NCI-H524 (cell line): Measurements from ENCODE around the gene KRT76.
A peak's percentile ranks its signal among the peaks of the same experiment; 100 is the strongest.
"Not testable (repeated sequence)": the region's sequence is repeated elsewhere in the genome, so short reads cannot be mapped to it uniquely, and the experiment has no call there.

Experiments
- DNase-seq, 2 experiments: peaks; one replicate each; lab custom pipeline; 2025; lab: John Stamatoyannopoulos, UW

Gene KRT76

DNA sequence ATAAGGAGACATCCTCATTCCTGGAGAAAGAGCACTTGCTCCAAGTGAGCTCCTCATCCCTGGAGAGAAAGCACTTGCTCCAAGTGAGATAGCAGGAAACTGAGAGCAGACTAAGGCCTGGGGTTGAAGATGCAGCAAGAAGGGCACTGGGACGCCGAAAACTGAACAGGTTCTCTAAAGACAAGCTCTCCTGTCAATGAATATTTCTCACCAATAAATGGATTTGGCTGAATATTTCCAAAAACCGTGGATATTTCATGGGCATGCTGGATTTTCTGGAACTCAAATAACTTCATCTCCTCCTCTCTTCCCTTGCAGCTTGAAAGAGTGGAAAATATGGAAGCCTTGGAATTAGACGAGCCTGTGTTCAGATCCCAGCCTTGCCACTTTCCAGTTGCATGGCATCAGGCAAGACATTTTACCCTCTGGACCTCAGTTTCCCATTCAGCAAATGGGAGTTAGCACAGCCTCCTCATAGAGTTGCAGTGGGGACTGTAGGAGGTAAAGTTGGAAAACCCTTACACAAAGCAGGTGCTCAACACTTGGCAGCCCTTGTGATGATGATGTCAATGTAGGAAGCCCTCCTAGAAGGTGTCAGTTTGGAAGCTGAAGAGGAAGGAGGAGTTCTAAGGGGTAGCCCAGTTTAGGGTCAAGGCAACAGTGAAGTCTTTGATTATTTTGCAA is 4.4 kb upstream of the KRT76 start:
- DNase-seq, result no peak

GRCh38 chr12:52779914-52780313 is 2.8 kb upstream of the KRT76 start:
- DNase-seq, result no peak

DNA sequence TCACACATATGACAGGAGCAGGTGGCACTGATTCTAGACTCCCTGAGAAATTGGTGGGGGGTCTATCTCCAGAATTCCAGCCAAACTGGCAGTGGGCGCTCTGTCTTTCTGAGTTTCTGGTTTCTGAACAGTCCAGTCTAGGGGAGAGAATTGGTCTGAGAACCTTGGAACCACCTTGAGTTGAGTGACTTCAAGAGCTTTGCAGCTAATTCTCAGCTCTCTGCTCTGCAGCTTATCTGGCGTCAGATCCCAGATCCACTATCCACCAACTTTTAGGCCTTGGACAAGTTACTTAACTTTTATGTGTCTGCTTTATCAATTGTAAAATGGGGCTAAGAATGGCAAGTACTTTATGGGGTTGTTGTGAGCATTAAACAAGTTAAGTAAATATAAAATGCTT is 1.7 kb upstream of the KRT76 start:
- no peak for DNase-seq

- DNase-seq, result no peak
Observed at GRCh38 chr12:52777566-52777965, 421 bp upstream of the KRT76 start.

DNA sequence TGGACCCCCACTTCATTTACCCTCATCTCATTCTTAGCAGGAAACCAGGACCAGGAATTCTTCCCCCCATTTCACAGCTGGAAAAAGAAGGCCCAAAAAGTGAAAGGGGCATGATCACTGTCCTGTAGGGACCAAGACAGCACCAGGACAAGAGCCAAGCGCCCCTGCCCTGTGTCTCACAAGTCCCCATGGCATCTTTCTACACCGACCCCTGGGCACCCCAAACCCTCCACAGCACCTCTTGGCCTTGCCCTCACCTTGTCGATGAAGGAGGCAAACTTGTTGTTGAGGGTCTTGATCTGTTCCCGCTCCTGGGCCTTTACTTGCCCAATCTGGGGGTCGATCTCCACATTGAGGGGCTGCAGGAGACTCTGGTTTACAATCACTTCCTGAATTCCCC is 710 bp downstream of the KRT76 start:
- DNase-seq, result no peak

- DNase-seq, result no peak
Observed at GRCh38 chr12:52774629-52775250, 2.4 kb downstream of the KRT76 start.

- DNase-seq, result no peak
Observed at GRCh38 chr12:52772772-52773171, 4.4 kb downstream of the KRT76 start.

DNA sequence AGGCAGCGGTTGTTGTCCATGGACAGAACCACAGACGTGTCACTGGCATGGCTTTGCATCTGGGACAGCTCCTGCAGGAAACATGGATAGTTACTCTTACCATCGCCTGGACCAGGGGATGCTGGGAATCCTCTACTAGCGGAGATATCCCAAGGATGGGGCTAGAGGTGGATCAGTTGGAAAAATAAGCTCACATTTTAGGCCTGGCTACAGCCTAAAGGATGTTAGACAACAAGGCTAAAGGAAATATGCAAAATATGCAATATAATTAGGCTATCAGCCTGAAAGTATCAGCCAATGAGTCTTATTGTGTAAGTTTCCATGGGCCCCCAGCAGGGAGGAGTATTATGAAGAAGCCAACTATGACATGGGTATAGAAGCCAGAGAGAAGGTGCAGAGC is 5.0 kb downstream of the KRT76 start:
- no peak for DNase-seq

- no peak for DNase-seq
Observed at GRCh38 chr12:52771505-52771904, 5.6 kb downstream of the KRT76 start.

- DNase-seq, result no peak
Observed at GRCh38 chr12:52771088-52771487, 6.1 kb downstream of the KRT76 start.

- DNase-seq, result no peak
Observed at GRCh38 chr12:52769946-52770345, 7.2 kb downstream of the KRT76 start.

DNA sequence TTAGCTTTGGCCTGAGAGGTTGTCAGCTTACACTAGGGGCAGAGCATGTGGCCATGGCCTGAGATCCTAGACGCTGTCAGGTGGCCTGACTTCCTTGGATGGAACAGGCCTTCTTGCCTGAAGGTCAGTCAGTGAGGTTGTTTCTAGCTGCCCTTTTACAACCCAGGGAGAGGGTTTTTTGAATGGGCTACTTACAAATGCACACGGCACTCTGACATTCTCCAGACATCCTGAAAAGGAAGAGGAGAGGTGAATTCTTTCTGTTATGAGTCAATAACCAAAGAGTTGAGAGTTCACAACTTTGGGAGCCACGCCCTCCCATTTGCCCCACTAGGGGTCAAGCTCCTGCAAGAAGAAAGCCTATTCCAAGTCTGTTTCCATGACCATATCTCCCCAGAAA is 7.8 kb downstream of the KRT76 start:
- DNase-seq, result no peak

GRCh38 chr12:52768479-52769200 is 8.5 kb downstream of the KRT76 start:
- DNase-seq, result no peak

DNA sequence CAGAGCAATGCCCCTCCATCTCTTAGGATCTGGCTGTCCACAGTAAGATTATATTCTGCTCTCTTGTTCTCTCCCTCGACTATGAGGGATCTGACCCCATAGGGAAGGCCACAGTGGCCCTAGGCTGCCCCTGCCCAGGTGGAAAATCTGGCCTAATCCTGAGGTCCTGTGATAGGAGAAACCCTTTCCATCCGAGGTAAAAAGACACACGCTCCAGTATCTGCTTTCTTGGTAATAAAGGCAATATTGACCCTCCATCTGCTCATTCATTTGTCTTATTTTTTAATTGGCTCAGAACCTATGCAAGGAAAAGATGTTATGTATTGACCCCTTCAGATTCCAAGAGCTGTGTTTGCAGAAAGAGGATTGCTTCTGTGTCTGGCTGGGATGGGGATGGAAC is 9.7 kb downstream of the KRT76 start:
- peak in 1 of 2 experiments; percentile 8 for DNase-seq

DNA sequence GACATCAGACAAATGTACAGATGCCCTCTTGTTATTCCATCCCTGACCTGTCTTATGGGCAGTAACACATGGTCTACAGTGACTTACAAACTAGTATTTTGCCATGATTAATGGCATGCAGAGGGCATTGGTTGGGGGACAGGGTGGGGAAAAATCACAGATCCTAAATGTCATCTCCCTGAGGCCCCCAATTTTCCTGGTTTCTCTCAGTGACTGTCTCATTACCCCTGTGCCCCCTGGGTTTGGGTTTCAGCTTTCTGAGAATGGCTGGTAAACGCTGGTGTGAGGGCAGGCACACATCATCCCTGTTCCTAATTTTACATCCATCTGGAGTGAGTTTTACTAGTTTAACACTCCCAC is 10.1 kb downstream of the KRT76 start:
- DNase-seq, result no peak

DNA sequence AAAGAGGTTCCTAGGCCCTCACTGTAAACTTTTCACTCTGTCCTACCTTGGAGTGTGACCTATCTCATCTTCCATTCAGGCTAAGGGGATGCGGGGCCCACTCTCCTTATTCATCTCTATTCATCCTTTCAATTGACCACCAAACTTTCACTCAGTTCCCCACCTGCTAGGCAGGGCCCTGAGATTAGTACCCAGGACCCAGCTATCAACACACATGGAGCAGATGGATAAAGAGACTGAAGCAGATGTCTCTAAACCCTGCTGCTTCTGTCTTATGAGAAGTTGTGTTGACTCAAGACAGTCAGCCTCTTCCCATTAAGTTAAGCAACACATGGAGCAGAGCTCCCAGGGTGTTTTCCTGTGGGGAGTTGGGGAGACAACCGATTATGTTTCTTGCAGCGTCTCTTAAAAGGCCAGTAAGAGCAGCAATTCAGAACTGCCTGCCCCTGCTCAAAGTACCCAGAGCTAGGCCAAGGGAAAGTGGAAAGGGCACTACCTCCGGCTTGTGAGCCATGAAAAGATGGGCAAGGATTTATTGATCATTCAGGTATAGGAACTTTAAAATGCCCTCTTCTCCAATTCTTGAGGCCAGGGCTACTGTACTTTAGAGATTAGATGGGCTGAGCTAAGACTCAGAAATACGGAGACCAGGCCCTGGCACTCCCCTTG is 10.7 kb downstream of the KRT76 start:
- peak; percentile 38 to 84 for DNase-seq

GRCh38 chr12:52765702-52766101 is 11.4 kb downstream of the KRT76 start:
- no peak for DNase-seq

- DNase-seq, result no peak
Observed at GRCh38 chr12:52763991-52764390, 13.2 kb downstream of the KRT76 start.

- no peak for DNase-seq
Observed at GRCh38 chr12:52763036-52763659, 14.0 kb downstream of the KRT76 start.

DNA sequence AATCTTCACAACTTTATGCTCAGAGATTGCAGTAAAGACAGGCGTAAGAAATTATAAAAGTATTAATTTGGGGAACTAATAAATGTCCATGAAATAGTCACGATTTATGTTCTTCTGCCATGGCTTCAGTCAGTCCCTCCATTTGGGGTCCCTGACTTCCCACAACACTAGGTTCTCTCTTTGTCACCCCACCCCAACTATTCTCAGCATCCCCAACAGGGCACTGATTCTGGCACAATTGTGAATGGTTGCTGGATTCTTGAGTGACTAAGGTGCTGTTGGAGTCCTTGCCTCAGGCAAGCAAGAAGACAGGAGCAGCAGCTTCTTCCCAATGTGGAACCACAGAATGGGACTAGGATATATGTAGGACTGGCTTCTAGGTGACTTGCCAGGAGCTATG is 15.3 kb downstream of the KRT76 start:
- DNase-seq, result no peak

- not testable (repeated sequence) for DNase-seq
Observed at GRCh38 chr12:52761218-52761617, 15.9 kb downstream of the KRT76 start.

GRCh38 chr12:52760623-52761022 is 16.5 kb downstream of the KRT76 start:
- DNase-seq, result no peak
